Liver (tissue), 3 donors: ENCODE results near the gene CDKN2C.

Experiments
- EGR1 ChIP-seq, 2 donors: IDR thresholded peaks; 2 replicates each; pipeline ENCODE4 v1.6.1; 2016 to 2018; ENCODE audit warnings: antibody characterized with exemption in 2 of 2, low read depth in 2 of 2
- FOXA1 ChIP-seq: IDR thresholded peaks from 2 replicates; pipeline ENCODE4 v1.6.1; 2016; ENCODE audit warnings: antibody characterized with exemption
- GABPA ChIP-seq, 2 donors: IDR thresholded peaks in 1 of 2; conservative IDR thresholded peaks in 1 of 2; 2 replicates each; pipeline ENCODE4 v1.6.1; 2016; ENCODE audit warnings: antibody characterized with exemption in 2 of 2, mild to moderate bottlenecking in 1 of 2, moderate library complexity in 1 of 2
- HNF4A ChIP-seq, 2 donors: conservative IDR thresholded peaks; 2 replicates each; pipeline ENCODE4 v1.6.1; 2016; ENCODE audit warnings: antibody characterized with exemption in 2 of 2, mild to moderate bottlenecking in 2 of 2
- HNF4G ChIP-seq: IDR thresholded peaks from 2 replicates; pipeline ENCODE4 v1.6.1; 2016; ENCODE audit warnings: antibody characterized with exemption
- JUND ChIP-seq, 2 donors: IDR thresholded peaks; 2 replicates each; pipeline ENCODE4 v1.6.1; 2016; ENCODE audit warnings: antibody characterized with exemption in 2 of 2
- MAX ChIP-seq: IDR thresholded peaks from 2 replicates; pipeline ENCODE4 v1.6.1; 2016; ENCODE audit warnings: antibody characterized with exemption
- RAD21 ChIP-seq, 2 donors: IDR thresholded peaks; 2 replicates each; pipeline ENCODE4 v1.6.1; 2016; ENCODE audit warnings: antibody characterized with exemption in 2 of 2, mild to moderate bottlenecking in 2 of 2
- REST ChIP-seq: IDR thresholded peaks from 2 replicates; pipeline ENCODE4 v1.6.1; 2016; ENCODE audit warnings: antibody characterized with exemption, mild to moderate bottlenecking
- SP1 ChIP-seq: IDR thresholded peaks from 2 replicates; pipeline ENCODE4 v1.6.1; 2018; ENCODE audit warnings: antibody characterized with exemption, mild to moderate bottlenecking
- TAF1 ChIP-seq: conservative IDR thresholded peaks from 2 replicates; pipeline ENCODE4 v1.6.1; 2016; ENCODE audit warnings: antibody characterized with exemption, mild to moderate bottlenecking
- YY1 ChIP-seq: IDR thresholded peaks from 2 replicates; pipeline ENCODE4 v1.6.1; 2016; ENCODE audit warnings: antibody characterized with exemption, mild to moderate bottlenecking
- ZBTB33 ChIP-seq: IDR thresholded peaks from 2 replicates; pipeline ENCODE4 v1.6.1; 2016; ENCODE audit warnings: antibody characterized with exemption
- TF ChIP-seq, protein P1 (sequence below): fragments of 150-350 bp; IDR thresholded peaks from 2 replicates; pipeline ENCODE4 v1.5.1; 2017; ENCODE audit warnings: improper control_type of control experiment, low read depth, low read length; ENCODE audit not compliant: missing input control
- donor health status: healthy.
- donor health status: healthy.

- TF ChIP-seq, protein P1, sequence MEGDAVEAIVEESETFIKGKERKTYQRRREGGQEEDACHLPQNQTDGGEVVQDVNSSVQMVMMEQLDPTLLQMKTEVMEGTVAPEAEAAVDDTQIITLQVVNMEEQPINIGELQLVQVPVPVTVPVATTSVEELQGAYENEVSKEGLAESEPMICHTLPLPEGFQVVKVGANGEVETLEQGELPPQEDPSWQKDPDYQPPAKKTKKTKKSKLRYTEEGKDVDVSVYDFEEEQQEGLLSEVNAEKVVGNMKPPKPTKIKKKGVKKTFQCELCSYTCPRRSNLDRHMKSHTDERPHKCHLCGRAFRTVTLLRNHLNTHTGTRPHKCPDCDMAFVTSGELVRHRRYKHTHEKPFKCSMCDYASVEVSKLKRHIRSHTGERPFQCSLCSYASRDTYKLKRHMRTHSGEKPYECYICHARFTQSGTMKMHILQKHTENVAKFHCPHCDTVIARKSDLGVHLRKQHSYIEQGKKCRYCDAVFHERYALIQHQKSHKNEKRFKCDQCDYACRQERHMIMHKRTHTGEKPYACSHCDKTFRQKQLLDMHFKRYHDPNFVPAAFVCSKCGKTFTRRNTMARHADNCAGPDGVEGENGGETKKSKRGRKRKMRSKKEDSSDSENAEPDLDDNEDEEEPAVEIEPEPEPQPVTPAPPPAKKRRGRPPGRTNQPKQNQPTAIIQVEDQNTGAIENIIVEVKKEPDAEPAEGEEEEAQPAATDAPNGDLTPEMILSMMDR: no peak
- TF ChIP-seq YY1 (no peak), RAD21 (IDR thresholded peaks at IDR 0.05) (no peak), SP1 (no peak), TAF1 (no peak), ZBTB33 (no peak), HNF4G (no peak), REST (no peak), EGR1 (IDR thresholded peaks at IDR 0.05; ENCODE audit: low read depth in 2 of 2) (no peak), GABPA (IDR thresholded peaks at IDR 0.05 in 1 of 2, conservative IDR thresholded peaks at IDR 0.05 in 1 of 2) (no peak), JUND (IDR thresholded peaks at IDR 0.05) (no peak), FOXA1 (no peak), MAX (no peak), HNF4A (conservative IDR thresholded peaks at IDR 0.05) (peak in 1 of 2 donors; percentile 44)
Observed at GRCh38 chr1:50949286-50949982, 20.6 kb upstream of the CDKN2C start.
